Forelimb muscle (tissue), 1 donor: Measurements from ENCODE around the gene DRC3. TPM values are rescaled to one million over a fixed set of nuclear protein-coding genes. Genes with fewer than 3 reads are reported as not detected.

Experiments
- DNase-seq: peaks from one replicate; pipeline ENCODE4 v3.0.0-alpha.2; 2013; ENCODE audit warnings: low read depth
- polyA plus RNA-seq: library from polyadenylated mRNA; unstranded; fragments of 120-200 nt; gene quantifications from one replicate; pipeline ENCODE4 v1.2.1, GENCODE V29; 2013; ENCODE audit not compliant: insufficient read length

Gene DRC3
- polyA plus RNA-seq, 1 donor = 6.6 TPM

- DNase-seq = no peak
Measured at GRCh38 chr17:17965152-17965721, 7.4 kb upstream of the DRC3 start.

- no peak for DNase-seq
Measured at GRCh38 chr17:17966399-17966798, 6.3 kb upstream of the DRC3 start.

- no peak for DNase-seq
Measured at GRCh38 chr17:17970699-17971430, 1.8 kb upstream of the DRC3 start.

- DNase-seq = no peak
Measured at GRCh38 chr17:17971431-17972125, 1.1 kb upstream of the DRC3 start.

- no peak for DNase-seq
Measured at GRCh38 chr17:17972952-17973254, 241 bp downstream of the DRC3 start.

- DNase-seq = no peak
Measured at GRCh38 chr17:17975436-17975835, 2.8 kb downstream of the DRC3 start.

- no peak for DNase-seq
Measured at GRCh38 chr17:17976931-17977570, 4.4 kb downstream of the DRC3 start.

GRCh38 chr17:17978481-17979424 lies 6.1 kb downstream of the DRC3 start:
- no peak for DNase-seq

- no peak for DNase-seq
Measured at GRCh38 chr17:17979778-17980177, 7.1 kb downstream of the DRC3 start.

- no peak for DNase-seq
Measured at GRCh38 chr17:17981330-17981729, 8.7 kb downstream of the DRC3 start.

- no peak for DNase-seq
Measured at GRCh38 chr17:17982801-17983200, 10.1 kb downstream of the DRC3 start.

GRCh38 chr17:17983376-17983775 lies 10.7 kb downstream of the DRC3 start:
- DNase-seq = no peak

GRCh38 chr17:17983776-17984175 lies 11.1 kb downstream of the DRC3 start:
- DNase-seq = no peak

- DNase-seq = no peak
Measured at GRCh38 chr17:17985153-17985552, 12.5 kb downstream of the DRC3 start.

GRCh38 chr17:17985555-17985954 lies 12.9 kb downstream of the DRC3 start:
- no peak for DNase-seq

GRCh38 chr17:17987187-17987896 lies 14.7 kb downstream of the DRC3 start:
- no peak for DNase-seq

- DNase-seq = no peak
Measured at GRCh38 chr17:17987901-17988300, 15.2 kb downstream of the DRC3 start.

GRCh38 chr17:17988427-17988945 lies 15.8 kb downstream of the DRC3 start:
- no peak for DNase-seq

- DNase-seq = no peak
Measured at GRCh38 chr17:17989081-17989480, 16.4 kb downstream of the DRC3 start.

GRCh38 chr17:17989618-17990017 lies 17.0 kb downstream of the DRC3 start:
- no peak for DNase-seq

- DNase-seq = no peak
Measured at GRCh38 chr17:17990282-17990681, 17.6 kb downstream of the DRC3 start.
